IPS-18c (cell line): Measurements from ENCODE around the gene SH3RF3.

ENCODE experiments used
- H3K4me3 ChIP-seq: 2 replicates; pipeline ENCODE4 v1.7.0; 2013; ENCODE audit warnings: low read depth, mild to moderate bottlenecking, low read length, moderate library complexity; ENCODE audit not compliant: insufficient read depth
- H3K9me3 ChIP-seq: one replicate; pipeline ENCODE4 v1.6.1; 2013; ENCODE audit warnings: mild to moderate bottlenecking, low read length, moderate library complexity; ENCODE audit not compliant: control insufficient read depth, insufficient read depth

The SH3RF3 gene

GRCh38 chr2:109493176-109493935, 364.4 kb downstream of the SH3RF3 start:
- Histone ChIP-seq H3K4me3 (no peak overlapping the region), H3K9me3 (no peaks in the 10 kb centered on the region)

GRCh38 chr2:109494351-109494750, 365.3 kb downstream of the SH3RF3 start:
- no peaks in the 10 kb centered on the region for H3K9me3 ChIP-seq
- no peak overlapping the region for H3K4me3 ChIP-seq

- H3K9me3 ChIP-seq: no peaks in the 10 kb centered on the region
- H3K4me3 ChIP-seq: no peak overlapping the region
These were observed 368.5 kb downstream of the SH3RF3 start for GRCh38 chr2:109497463-109497862.

GRCh38 chr2:109497911-109498870, 369.2 kb downstream of the SH3RF3 start:
- Histone ChIP-seq H3K4me3 (no peak overlapping the region), H3K9me3 (no peaks in the 10 kb centered on the region)

- no peaks in the 10 kb centered on the region for H3K9me3 ChIP-seq
- no peak overlapping the region for H3K4me3 ChIP-seq
These were observed 369.9 kb downstream of the SH3RF3 start for GRCh38 chr2:109498906-109499305.

- Histone ChIP-seq H3K4me3 (no peak overlapping the region), H3K9me3 (no peaks in the 10 kb centered on the region)
These were observed 370.6 kb downstream of the SH3RF3 start for GRCh38 chr2:109499566-109499965.

GRCh38 chr2:109500910-109501309, 371.9 kb downstream of the SH3RF3 start:
- no peak overlapping the region for H3K4me3 ChIP-seq
- H3K9me3 ChIP-seq: no peaks in the 10 kb centered on the region

- Histone ChIP-seq H3K9me3 (no peaks in the 10 kb centered on the region), H3K4me3 (no peak overlapping the region)
These were observed 372.5 kb downstream of the SH3RF3 start for GRCh38 chr2:109501461-109501860.

GRCh38 chr2:109503191-109503590, 374.2 kb downstream of the SH3RF3 start:
- no peak overlapping the region for H3K4me3 ChIP-seq

GRCh38 chr2:109507217-109507616, 378.2 kb downstream of the SH3RF3 start:
- no peak overlapping the region for H3K4me3 ChIP-seq
- no peaks in the 10 kb centered on the region for H3K9me3 ChIP-seq

More at GRCh38 chr2:109503191-109503590, 374.2 kb downstream of the SH3RF3 start:
- no peaks in the 10 kb centered on the region for H3K9me3 ChIP-seq

GRCh38 chr2:109507828-109508227, 378.8 kb downstream of the SH3RF3 start:
- no peak overlapping the region for H3K4me3 ChIP-seq
- no peaks in the 10 kb centered on the region for H3K9me3 ChIP-seq

GRCh38 chr2:109508556-109508955, 379.6 kb downstream of the SH3RF3 start:
- Histone ChIP-seq H3K4me3 (no peak overlapping the region), H3K9me3 (no peaks in the 10 kb centered on the region)

- no peaks in the 10 kb centered on the region for H3K9me3 ChIP-seq
These were observed 381.4 kb downstream of the SH3RF3 start for GRCh38 chr2:109510136-109511028.

GRCh38 chr2:109511168-109511567, 382.2 kb downstream of the SH3RF3 start:
- Histone ChIP-seq H3K4me3 (no peak overlapping the region), H3K9me3 (no peaks in the 10 kb centered on the region)

More at GRCh38 chr2:109510136-109511028, 381.4 kb downstream of the SH3RF3 start:
- H3K4me3 ChIP-seq: no peak overlapping the region

- H3K4me3 ChIP-seq: no peak overlapping the region
- no peaks in the 10 kb centered on the region for H3K9me3 ChIP-seq
These were observed 383.1 kb downstream of the SH3RF3 start for GRCh38 chr2:109512076-109512475.

GRCh38 chr2:109513230-109513629, 384.2 kb downstream of the SH3RF3 start:
- Histone ChIP-seq H3K9me3 (no peaks in the 10 kb centered on the region), H3K4me3 (no peak overlapping the region)
